Measurements from ENCODE around the gene LIFR. TPM values are rescaled to one million over a fixed set of nuclear protein-coding genes. Genes with fewer than 3 reads are reported as not detected.

LIFR gene
- total RNA-seq, 1 donor from 2014 or later = 26.4 TPM

GRCh38 chr5:38467353-38468040, 88.9 kb downstream of the LIFR start:
- DNase-seq (ENCODE audit: low read depth in 2 of 2) = peak; percentile 66 to 82

DNA sequence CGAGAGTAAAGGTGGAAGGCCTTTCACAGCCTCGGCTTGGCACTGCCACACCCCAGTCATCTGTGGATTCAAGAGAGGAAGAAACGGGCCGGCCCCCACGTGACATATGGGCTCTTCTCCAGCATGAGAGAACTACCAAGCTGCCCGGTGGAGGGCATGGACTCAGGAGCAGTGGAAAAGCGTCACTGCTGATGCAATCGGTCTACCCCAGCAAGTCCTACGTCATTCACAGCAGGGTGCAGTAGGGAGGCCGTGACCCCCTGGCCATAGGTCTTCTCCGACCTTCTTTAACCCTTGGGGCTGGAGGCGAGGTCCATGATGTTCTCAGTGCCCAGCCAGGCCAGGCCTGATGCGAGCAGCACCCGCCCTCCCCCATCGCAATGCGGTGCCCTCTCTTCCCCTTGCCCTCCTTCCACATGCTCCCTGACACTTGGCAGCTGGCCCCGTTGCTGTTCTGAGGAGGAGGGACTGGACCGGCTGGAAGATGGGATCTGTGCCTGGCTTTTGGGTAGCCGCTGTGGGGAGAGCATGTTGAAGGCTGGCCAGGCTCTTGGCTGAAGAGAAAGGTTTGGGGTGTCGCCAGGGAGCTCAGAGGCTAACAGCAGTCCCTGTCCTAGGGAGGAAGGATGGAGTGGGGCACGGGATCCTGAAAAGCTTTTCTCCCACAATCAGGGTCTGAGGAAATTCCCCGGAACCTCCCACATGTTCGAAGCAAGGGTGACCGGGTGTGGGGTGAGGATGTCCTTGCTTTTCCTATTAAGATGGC, 89.8 kb downstream of the LIFR start:
- DNase-seq (ENCODE audit: low read depth in 2 of 2) = peak; percentile 74 to 86

- DNase-seq (ENCODE audit: low read depth in 2 of 2) = peak; percentile 39 to 45
Observed at GRCh38 chr5:38465702-38466423, 90.6 kb downstream of the LIFR start.

GRCh38 chr5:38465061-38465460, 91.4 kb downstream of the LIFR start:
- DNase-seq (ENCODE audit: low read depth in 2 of 2) = no peak

DNA sequence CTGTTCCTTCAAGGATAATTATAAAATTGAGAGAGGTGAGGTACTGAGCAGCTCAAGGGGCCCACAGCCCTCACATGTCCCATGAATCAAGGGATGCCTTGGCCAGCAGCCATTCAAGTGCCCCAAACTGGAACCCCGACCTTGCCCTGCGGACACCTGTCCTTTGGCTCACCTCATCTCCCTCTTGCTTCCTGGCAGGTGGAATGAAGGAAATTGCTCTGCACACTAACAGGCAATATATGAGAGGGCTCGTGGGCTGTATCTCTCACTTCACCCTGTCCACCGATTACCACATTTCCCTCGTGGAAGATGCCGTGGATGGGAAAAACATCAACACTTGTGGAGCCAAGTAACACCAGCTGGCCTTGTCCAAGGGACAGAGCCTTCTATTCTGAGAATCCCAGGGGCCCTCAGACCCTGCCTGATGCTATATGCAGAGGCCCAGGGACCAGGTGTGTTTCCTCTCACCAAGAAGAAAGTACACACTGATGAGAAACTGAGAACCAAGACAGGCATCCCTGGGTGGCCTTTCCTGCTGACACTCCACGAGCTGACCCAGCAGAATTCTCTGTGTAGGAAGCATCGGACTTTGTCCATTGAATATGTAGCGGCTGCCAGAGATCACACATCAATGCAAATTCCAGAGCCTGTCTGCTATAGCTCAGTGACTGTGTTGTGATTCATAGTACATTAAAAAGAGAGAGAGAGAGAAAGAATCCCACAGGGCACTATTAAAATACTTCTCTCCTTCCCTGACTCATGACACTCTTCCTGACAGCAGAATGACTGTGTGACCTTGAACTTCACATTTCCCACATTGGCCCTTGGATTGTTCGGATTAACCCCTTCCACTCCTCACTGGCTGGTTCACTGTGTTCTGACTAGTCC, 92.6 kb downstream of the LIFR start:
- peak; percentile 88 to 92 for DNase-seq (ENCODE audit: low read depth in 2 of 2)

- peak; percentile 76 to 78 for DNase-seq (ENCODE audit: low read depth in 2 of 2)
Observed at GRCh38 chr5:38462976-38463633, 93.3 kb downstream of the LIFR start.

DNA sequence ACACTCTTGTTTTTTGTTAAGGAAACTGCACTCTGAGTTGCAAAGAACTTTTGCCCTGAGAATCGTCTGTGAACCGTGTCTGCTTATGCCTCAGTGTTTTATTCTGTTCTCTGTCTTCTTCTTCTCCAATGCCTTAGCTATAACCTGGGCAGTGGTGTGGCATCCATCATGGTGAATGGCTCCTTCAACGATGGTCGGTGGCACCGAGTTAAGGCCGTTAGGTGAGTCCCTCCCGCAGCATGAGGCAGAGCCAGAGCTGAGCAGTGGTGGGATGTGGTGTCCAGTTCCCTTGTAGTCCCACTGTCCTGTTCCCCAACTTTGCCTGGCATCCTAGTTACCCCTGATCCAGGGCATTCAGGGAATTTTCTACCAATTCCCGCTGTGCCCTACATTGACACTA, 98.3 kb downstream of the LIFR start:
- DNase-seq (ENCODE audit: low read depth in 2 of 2) = no peak

DNA sequence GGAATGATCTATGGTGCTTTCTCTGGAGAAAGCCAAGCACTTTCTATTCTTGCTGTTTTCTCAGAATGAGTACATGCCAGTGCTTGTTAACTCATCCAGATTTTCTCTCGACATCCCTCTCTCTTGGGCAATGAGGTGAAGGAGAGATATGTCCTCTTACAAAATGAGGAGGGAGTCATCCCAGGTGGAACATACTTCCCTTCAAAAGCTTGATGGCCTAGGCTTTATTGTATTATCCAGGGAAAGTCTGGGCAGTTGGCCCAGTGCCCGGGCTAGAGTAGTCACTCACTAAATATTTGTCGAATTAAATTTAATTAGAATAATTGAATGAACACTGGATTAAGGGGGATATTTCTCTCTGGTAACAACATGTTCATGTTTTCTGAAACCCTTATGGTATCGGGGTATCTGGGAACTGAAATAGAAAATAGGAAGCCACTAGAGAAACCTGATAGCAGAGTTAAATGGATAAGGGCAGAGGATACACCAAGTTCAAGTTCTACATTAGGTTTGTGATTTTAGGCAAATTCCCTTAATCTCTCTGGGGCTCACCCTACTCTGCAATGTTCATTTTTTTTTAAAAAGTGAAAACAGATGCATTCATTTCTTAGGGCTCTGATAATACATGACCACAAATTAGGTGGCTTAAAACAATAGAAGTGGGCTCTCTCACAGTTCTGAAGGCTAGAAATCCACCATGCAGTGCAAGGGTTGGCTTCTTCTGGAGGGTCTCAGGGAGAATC, 99.6 kb downstream of the LIFR start:
- no peak for DNase-seq (ENCODE audit: low read depth in 2 of 2)

GRCh38 chr5:38455796-38456330, 100.6 kb downstream of the LIFR start:
- no peak for DNase-seq (ENCODE audit: low read depth in 2 of 2)

DNA sequence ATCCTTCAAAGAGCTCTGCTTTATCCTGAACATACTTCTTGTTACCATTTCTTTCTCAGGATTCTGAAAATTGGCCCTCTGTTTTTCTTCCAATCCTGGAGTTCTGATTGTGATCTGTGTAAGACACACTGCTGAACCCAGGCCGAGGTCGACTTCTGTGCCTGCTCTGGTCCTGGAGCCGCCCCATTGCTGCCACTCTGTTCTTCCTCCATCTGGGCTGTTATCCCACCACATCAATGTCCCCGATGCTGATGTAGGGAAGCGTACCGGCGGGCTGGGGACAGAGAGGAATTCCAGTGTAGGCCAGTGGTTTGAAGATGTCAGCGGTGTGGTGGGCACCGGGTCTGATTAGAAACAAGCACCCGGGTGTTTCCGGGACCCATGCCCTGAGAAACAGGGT, 102.5 kb downstream of the LIFR start:
- DNase-seq (ENCODE audit: low read depth in 2 of 2) = no peak

GRCh38 chr5:38453506-38453905, 102.9 kb downstream of the LIFR start:
- DNase-seq (ENCODE audit: low read depth in 2 of 2) = no peak

GRCh38 chr5:38452201-38452600, 104.2 kb downstream of the LIFR start:
- no peak for DNase-seq (ENCODE audit: low read depth in 2 of 2)

GRCh38 chr5:38451074-38451725, 105.2 kb downstream of the LIFR start:
- DNase-seq (ENCODE audit: low read depth in 2 of 2) = no peak

DNA sequence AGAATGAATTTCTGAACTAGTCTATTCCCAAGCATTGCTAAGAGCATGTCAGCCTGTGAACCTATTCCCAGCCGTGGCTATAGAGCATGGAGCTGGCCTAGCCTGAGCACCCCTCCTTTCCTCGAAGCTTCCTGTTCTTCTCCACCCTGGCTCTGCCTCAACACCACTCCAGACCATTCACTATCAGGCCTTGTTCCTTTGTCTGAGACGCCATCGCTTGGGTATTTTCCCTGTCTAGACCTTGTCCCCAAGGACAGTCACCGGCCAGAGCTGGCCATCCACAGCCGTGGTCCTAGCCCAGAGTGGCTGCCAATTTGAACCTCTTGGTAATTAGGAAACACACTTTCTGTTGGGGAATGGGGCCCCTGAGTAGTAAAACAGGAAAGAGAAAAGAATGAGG, 105.8 kb downstream of the LIFR start:
- no peak for DNase-seq (ENCODE audit: low read depth in 2 of 2)

- no peak for DNase-seq (ENCODE audit: low read depth in 2 of 2)
Observed at GRCh38 chr5:38448568-38449350, 107.7 kb downstream of the LIFR start.

- no peak for DNase-seq (ENCODE audit: low read depth in 2 of 2)
Observed at GRCh38 chr5:38447786-38448185, 108.7 kb downstream of the LIFR start.

DNA sequence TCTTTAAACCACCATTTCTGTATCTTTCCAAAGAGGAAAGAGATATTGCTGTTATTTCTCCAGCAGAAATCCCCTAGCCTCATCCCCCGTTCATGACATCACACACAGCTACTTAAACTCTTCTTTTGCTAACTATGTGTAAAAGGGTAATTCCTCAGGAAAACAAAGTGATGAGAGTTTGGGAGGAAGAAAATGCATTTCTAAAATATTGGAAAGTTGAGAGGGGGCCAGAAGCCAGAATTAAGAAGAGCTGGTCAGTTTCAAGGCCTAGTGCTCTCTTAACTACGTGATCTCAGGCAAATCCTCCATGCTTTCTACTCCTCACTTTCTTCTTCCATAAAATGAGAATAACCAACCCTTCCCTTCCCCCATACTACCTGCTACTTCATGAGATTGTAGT, 109.4 kb downstream of the LIFR start:
- DNase-seq (ENCODE audit: low read depth in 2 of 2) = no peak

DNA sequence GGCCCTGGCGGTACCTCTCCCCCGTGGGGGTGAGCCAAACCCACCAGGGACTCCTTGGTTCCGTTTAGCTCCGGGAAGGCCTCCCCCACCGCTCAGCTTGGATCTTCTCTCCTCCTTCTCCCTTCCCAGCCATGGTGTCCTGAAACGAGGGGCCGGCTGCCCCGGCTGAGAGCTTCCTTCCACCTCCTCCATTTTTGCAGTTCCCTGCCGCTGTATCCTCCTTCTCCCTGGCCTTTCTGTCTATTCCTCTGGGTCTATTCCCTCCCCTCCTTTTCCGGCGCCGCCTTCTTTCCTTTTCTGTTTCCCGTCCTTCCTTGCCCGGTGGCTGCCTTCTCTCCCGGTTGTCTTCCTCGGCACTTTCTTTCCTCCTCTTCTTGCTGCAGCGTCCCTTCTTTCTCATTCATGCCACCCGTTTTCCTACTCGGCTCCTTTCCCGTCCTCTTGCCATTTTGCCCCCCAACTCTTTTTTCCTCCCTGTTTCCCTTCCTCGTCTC, 110.4 kb downstream of the LIFR start:
- DNase-seq (ENCODE audit: low read depth in 2 of 2) = no peak

Measured in lung microvascular endothelial cell (primary cell).